HG02642 (cell line): ENCODE measurements around the gene MAST1.
"Not testable (repeated sequence)": the region's sequence is repeated elsewhere in the genome, so short reads cannot be mapped to it uniquely, and the experiment has no call there.

Experiments used
- ATAC-seq: cut with Tn5 transposase; IDR thresholded peaks from one replicate; pipeline ENCODE4 v1.9.1; 2021; ENCODE audit warnings: mild to moderate bottlenecking; ENCODE audit not compliant: unreplicated experiment, poor library complexity

Gene MAST1

GRCh38 chr19:12838886-12839756, 806 bp downstream of the MAST1 start:
- no peak for ATAC-seq

DNA sequence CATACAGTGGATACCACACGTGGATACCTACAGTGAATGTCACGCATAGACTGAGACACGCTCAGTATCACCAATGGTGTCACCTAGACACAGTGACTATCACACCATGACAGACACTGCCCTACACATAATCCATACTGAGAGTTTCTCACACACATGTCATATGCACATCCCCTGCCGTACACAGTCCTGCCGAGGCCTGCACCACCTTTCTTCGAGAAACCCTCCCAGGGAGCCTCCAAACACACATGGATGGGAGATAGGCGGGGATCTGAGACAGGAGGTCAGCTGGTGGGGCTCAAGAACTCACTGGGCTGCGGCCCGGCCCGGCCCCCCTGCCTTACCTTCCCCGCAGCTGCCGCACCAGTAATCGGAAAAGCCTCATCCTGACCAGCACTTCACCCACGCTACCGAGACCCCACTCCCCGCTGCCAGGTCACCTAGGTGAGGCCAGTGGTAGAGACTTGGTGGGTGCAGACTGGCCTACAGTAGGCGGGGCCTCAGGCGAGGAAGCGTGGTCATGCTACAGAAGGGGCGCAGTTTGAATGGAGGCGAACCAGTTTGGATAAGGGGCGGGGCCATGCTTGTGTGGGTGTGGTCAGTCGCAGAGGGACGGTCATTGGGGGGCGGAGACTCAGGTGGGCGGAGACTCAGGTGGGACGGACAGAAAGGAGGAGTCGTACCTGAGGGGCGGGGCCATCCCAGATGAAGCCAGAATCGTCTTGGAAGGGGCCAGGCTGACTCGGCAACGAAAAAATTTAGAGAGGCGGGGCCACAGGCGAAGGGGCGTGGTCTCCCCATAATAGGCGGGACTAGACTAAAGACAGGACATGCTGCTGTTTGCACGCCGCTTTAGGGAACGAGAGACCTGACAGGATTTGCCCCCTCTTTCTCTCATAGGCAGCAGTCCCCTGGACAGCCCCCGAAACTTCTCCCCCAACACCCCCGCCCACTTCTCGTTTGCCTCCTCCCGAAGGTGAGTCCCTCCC, 2.1 kb downstream of the MAST1 start:
- no peak for ATAC-seq

GRCh38 chr19:12841094-12841493, 2.8 kb downstream of the MAST1 start:
- ATAC-seq: no peak

- no peak for ATAC-seq
These were observed 4.2 kb downstream of the MAST1 start for GRCh38 chr19:12842511-12842910.

- ATAC-seq: no peak
These were observed 5.0 kb downstream of the MAST1 start for GRCh38 chr19:12843328-12843727.

- no peak for ATAC-seq
These were observed 5.9 kb downstream of the MAST1 start for GRCh38 chr19:12843999-12844732.

DNA sequence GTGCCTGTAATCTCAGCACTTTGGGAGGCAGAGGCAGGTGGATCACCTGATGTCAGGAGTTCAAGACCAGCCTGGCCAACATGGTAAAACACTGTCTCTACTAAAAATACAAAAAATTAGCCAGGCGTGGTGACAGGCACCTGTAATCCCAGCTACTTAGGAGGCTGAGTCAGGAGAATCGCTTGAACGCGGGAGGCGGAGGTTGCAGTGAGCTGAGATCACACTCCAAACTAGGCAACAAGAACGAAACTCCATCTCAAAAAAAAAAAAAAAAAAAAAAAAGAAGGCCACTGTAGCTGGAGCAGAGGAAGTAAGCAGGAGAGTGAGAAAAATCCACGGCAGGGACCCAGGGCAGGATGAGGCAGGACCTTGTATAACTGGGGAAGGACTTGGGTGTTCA, 8.3 kb downstream of the MAST1 start:
- not testable (repeated sequence) for ATAC-seq

DNA sequence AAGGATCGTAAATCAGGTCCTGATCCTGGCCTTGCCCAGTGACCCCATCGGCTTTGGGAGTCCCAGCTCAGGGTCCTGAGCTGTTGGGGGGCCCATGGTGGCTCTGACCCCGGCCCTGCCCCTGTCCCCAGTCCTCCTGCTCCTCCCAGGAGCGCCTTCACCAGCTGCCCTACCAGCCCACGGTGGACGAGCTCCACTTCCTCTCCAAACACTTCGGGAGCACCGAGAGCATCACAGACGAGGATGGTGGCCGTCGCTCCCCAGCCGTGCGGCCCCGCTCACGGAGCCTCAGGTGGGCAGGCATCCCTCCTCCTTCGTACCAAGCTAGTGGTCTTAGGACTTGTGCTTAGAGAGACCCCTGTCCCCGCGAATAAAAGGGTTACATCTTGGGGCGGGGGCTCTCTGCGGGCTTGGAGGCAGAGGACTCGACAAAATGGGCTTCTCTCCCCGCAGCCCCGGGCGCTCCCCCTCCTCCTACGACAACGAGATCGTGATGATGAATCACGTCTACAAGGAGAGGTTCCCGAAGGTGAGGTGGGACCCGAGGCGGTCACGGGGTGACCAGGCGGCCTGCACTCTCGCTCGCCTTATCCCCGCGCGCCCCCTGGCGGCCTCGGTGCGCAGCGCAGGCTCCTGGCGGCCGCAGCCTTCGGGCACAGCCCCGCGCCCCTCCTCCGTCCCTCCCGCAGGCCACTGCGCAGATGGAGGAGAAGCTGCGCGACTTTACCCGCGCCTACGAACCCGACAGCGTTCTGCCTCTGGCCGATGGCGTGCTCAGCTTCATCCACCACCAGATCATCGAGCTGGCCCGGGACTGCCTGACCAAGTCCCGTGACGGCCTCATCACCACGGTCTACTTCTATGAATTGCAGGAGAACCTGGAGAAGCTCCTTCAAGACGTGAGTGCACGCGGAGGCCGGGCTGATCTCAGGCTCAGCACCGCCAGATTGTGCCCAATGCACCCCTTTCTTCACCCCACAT, 9.1 kb downstream of the MAST1 start:
- ATAC-seq: peak; percentile 80

GRCh38 chr19:12856653-12857052, 18.3 kb downstream of the MAST1 start:
- ATAC-seq: no peak

GRCh38 chr19:12858041-12858928, 20.0 kb downstream of the MAST1 start:
- ATAC-seq: no peak

DNA sequence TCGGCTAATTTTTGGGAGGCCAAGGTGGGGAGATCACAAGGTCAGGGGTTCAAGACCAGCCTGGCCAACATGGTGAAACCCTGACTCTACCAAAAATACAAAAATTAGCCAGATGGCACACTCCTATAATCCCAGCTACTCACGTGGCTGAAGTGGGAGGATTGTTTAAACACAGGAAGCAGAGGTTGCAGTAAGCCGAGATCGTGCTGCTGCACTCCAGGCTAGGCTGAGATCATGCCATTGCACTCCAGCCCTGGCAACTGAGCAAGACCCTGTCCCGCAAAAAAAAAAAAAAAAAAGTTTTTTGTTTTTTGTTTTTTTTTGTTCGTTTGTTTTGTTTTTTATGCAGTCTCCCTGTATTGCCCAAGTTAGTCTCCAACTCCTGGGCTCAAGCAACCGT, 21.2 kb downstream of the MAST1 start:
- ATAC-seq: no peak

GRCh38 chr19:12864143-12864542, 25.8 kb downstream of the MAST1 start:
- no peak for ATAC-seq

- no peak for ATAC-seq
These were observed 26.7 kb downstream of the MAST1 start for GRCh38 chr19:12864721-12865715.

GRCh38 chr19:12865746-12866415, 27.6 kb downstream of the MAST1 start:
- no peak for ATAC-seq

- ATAC-seq: no peak
These were observed 28.3 kb downstream of the MAST1 start for GRCh38 chr19:12866416-12867119.
